K562 (cell line): ENCODE measurements around the gene PPP1CC. TPM values are rescaled to one million over a fixed set of nuclear protein-coding genes. Genes with fewer than 3 reads are reported as not detected.

Experiments used
- ATF3 ChIP-seq, 2 experiments: fragments of 450-650 bp in 1 of 2; sonication (generic) in 1 of 2; formaldehyde crosslinking in 1 of 2; IDR thresholded peaks in 1 of 2; conservative IDR thresholded peaks in 1 of 2; 2 replicates each; pipeline versions ENCODE4 v1.6.1 to v1.8.1; 2016 to 2023; ENCODE audit warnings: mild to moderate bottlenecking in 2 of 2, moderate library complexity in 2 of 2, inconsistent platforms in 1 of 2, missing genetic modification reagents in 1 of 2
- CC2D1A ChIP-seq: fragments of 450-650 bp; IDR thresholded peaks from 2 replicates; pipeline ENCODE4 v1.6.1; 2017; ENCODE audit warnings: mild to moderate bottlenecking
- COPS2 ChIP-seq: fragments of 450-650 bp; conservative IDR thresholded peaks from 2 replicates; pipeline ENCODE4 v1.6.1; 2016; ENCODE audit warnings: mild to moderate bottlenecking, moderate library complexity
- HOMEZ ChIP-seq: fragments of 250-450 bp; sonication (Bioruptor Pico); IDR thresholded peaks from 2 replicates; pipeline ENCODE4 v1.4.0; 2020; ENCODE audit warnings: mild to moderate bottlenecking, moderate library complexity
- ZFPM2 ChIP-seq: fragments of 250-450 bp; sonication (Bioruptor Pico); IDR thresholded peaks from 2 replicates; pipeline ENCODE4 v1.5.1; 2022; ENCODE audit warnings: mild to moderate bottlenecking
- ZNF766 ChIP-seq: fragments of 200-800 bp; sonication (Bioruptor generic); conservative IDR thresholded peaks from 2 replicates; pipeline ENCODE4 v1.6.1; 2016; ENCODE audit warnings: missing genetic modification characterization, missing compliant biosample characterization
- polyA plus RNA-seq, 8 experiments: library from polyadenylated mRNA; depleted of rRNA in 4 of 8; stranded (reverse) in 5 of 8; unstranded in 3 of 8; fragments of >200 nt; fragmentation: Nextera tagmentation in 2 of 8; fragmentation: Illumina TruSeq in 1 of 8; extraction: Ambion mirVana in 2 of 8; extraction: Trizol in 1 of 8; gene quantifications; 2 replicates each; pipeline versions ENCODE4 v1.2.1 to v1.2.3, GENCODE V29; 2011 to 2014; ENCODE audit warnings: inconsistent platforms in 1 of 8, missing spikeins in 1 of 8
- total RNA-seq, 7 experiments: library from RNA; depleted of rRNA in 6 of 7; stranded (reverse); fragments of >200 nt in 6 of 7; fragmentation: Illumina TruSeq in 2 of 7; extraction: Trizol in 2 of 7; gene quantifications; 2 replicates each; pipeline versions ENCODE4 v1.2.1 to v1.2.3, GENCODE V29; 2011 to 2021; ENCODE audit warnings: low replicate concordance in 1 of 7
- TF ChIP-seq, protein P1 (sequence below): fragments of 250-450 bp; sonication (Bioruptor Pico); IDR thresholded peaks from 2 replicates; pipeline ENCODE4 v1.6.1; 2021; ENCODE audit warnings: mild to moderate bottlenecking

The PPP1CC gene
- total and polyA plus RNA-seq, 9 of the 15 experiments (the other 6 are each of a cell fraction or from before 2014, with no cell fraction given), result 67.4 to 286 (median 195) TPM

- no peak for TF ChIP-seq HOMEZ (CRISPR knock-in tag)
- TF ChIP-seq COPS2, result no peak
- TF ChIP-seq ATF3 (IDR thresholded peaks at IDR 0.05), result no peak
- TF ChIP-seq ATF3 (CRISPR knock-in tag; conservative IDR thresholded peaks at IDR 0.05), result no peak
- no peak for TF ChIP-seq ZNF766
- TF ChIP-seq CC2D1A, result no peak
- no peak for TF ChIP-seq ZFPM2 (CRISPR knock-in tag)
- TF ChIP-seq, protein P1, sequence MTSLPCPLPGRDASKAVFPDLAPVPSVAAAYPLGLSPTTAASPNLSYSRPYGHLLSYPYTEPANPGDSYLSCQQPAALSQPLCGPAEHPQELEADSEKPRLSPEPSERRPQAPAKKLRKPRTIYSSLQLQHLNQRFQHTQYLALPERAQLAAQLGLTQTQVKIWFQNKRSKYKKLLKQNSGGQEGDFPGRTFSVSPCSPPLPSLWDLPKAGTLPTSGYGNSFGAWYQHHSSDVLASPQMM (CRISPR knock-in tag), result no peak
- TF ChIP-seq, all 486 proteins: peak for 0
These were observed 37.8 kb upstream of the PPP1CC start (continued) for GRCh38 chr12:110780448-110780847.
